ENCODE data around the gene MTCP1. TPM values are rescaled to one million over a fixed set of nuclear protein-coding genes. Genes with fewer than 3 reads are reported as not detected.

MTCP1 gene
- total and polyA plus RNA-seq, 4 donors = 7.6 to 60.2 (median 13.6) TPM

DNA sequence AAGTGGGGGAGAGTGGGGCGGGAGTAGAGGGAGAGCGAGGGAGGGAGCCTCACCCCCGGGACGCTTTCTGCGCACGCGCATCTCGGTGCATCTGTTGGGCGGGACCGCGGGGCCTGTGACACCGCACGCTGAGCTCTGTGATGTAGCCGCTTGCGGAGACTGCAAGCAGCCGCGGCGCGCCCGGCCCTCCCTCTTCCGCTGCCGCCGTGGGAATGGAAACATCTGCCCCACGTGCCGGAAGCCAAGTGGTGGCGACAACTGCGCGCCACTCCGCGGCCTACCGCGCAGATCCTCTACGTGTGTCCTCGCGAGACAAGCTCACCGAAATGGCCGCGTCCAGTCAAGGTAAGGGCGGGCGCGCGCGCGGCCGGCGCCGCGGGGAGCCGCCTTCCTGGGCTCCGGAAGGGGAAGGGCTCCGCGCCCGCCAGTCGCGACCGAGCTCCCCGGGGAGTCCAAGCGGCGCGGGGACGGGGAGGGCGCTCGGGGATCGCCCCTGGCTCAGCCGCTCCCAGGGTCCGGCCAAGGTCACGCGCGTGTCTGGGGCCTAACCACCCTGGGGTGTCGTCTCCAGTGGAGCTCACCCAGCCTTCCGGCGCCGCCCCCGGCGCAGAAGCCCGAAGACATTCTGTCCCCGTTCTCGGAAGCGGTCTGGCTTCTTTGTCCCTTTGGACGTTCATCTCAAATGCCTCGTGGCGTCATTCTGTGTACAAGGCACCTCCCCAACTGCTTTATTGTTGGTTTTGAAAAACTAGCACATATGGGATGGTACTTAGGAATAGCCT is 44.0 kb downstream of the MTCP1 start, which contains the start of gene FUNDC2:
FUNDC2 (plus strand) TSS at position 118 of the 782 bp plus-strand sequence; CDS start at position 213, 95 bp downstream.
- Histone ChIP-seq H3K27me3 (ENCODE audit: control insufficient read depth in 3 of 3, insufficient read depth in 3 of 3, low read length in 2 of 3) (no peaks in the 10 kb centered on the region), H3K36me3 (ENCODE audit: control insufficient read depth in 4 of 4, insufficient read depth in 4 of 4, low read length in 4 of 4) (no peaks in the 10 kb centered on the region), H3K27ac (ENCODE audit: low read depth in 1 of 2, low read length in 1 of 2) (peak within 1 kb of the TSS; percentile 97 to 100), H3K4me3 (peak within 1 kb of the TSS; percentile 64), H3K9ac (ENCODE audit: insufficient read depth in 1 of 2, low read length in 2 of 2) (peak within 1 kb of the TSS; percentile 60 to 98), H3K9me3 (ENCODE audit: control insufficient read depth in 4 of 4, insufficient read depth in 3 of 4, low read length in 3 of 4) (peaks cover 0 to 3% (median 1%) of the 10 kb centered on the region in 4 donors), H3K4me1 (ENCODE audit: control insufficient read depth in 5 of 5, insufficient read depth in 5 of 5, low read length in 5 of 5) (peaks cover 0 to 2% (median 0%) of the 10 kb centered on the region in 5 donors)
- peak; percentile 90 for ATAC-seq (ENCODE audit: insufficient read depth, low FRiP score)
- DNase-seq = peak; percentile 96
- TF ChIP-seq, protein P1, sequence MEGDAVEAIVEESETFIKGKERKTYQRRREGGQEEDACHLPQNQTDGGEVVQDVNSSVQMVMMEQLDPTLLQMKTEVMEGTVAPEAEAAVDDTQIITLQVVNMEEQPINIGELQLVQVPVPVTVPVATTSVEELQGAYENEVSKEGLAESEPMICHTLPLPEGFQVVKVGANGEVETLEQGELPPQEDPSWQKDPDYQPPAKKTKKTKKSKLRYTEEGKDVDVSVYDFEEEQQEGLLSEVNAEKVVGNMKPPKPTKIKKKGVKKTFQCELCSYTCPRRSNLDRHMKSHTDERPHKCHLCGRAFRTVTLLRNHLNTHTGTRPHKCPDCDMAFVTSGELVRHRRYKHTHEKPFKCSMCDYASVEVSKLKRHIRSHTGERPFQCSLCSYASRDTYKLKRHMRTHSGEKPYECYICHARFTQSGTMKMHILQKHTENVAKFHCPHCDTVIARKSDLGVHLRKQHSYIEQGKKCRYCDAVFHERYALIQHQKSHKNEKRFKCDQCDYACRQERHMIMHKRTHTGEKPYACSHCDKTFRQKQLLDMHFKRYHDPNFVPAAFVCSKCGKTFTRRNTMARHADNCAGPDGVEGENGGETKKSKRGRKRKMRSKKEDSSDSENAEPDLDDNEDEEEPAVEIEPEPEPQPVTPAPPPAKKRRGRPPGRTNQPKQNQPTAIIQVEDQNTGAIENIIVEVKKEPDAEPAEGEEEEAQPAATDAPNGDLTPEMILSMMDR (IDR thresholded peaks at IDR 0.05; ENCODE audit: control extremely low read depth, extremely low read depth) = no peak
- 0 to 35% methylated on average over 20 to 82 of the region's 82 CpGs for WGBS, 2 donors

DNA sequence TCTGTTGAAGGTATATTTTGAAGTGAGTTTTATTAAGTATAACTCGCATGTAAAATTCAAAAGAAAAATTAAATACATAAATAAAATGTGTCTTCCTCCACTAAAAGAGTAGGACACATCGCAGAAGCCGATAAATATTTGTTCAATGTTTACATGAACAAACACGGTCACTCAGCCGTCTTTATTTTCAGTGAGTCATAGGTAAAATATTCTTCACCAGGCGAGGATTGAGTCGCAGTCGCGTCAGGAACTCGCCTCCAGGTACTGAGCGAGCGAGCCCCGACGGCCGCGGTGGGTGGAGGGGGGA is 44.6 kb downstream of the MTCP1 start:
- TF ChIP-seq, protein P1 (IDR thresholded peaks at IDR 0.05; ENCODE audit: control extremely low read depth, extremely low read depth) = no peak
- Histone ChIP-seq H3K4me3 (no peak overlapping the region), H3K9me3 (ENCODE audit: control insufficient read depth in 4 of 4, insufficient read depth in 3 of 4, low read length in 3 of 4) (peaks cover 0 to 3% (median 1%) of the 10 kb centered on the region in 4 donors), H3K9ac (ENCODE audit: insufficient read depth in 1 of 2, low read length in 2 of 2) (peak overlapping the region; percentile 12 to 81), H3K27ac (ENCODE audit: low read depth in 1 of 2, low read length in 1 of 2) (peak overlapping the region; percentile 83 to 97), H3K4me1 (ENCODE audit: control insufficient read depth in 5 of 5, insufficient read depth in 5 of 5, low read length in 5 of 5) (peaks cover 0 to 2% (median 0%) of the 10 kb centered on the region in 5 donors), H3K36me3 (ENCODE audit: control insufficient read depth in 4 of 4, insufficient read depth in 4 of 4, low read length in 4 of 4) (no peaks in the 10 kb centered on the region), H3K27me3 (ENCODE audit: control insufficient read depth in 3 of 3, insufficient read depth in 3 of 3, low read length in 2 of 3) (no peaks in the 10 kb centered on the region)
- no peak for ATAC-seq (ENCODE audit: insufficient read depth, low FRiP score)
- no peak for DNase-seq
- 0 to 39% methylated on average over 14 to 16 of the region's 16 CpGs for WGBS, 2 donors

DNA sequence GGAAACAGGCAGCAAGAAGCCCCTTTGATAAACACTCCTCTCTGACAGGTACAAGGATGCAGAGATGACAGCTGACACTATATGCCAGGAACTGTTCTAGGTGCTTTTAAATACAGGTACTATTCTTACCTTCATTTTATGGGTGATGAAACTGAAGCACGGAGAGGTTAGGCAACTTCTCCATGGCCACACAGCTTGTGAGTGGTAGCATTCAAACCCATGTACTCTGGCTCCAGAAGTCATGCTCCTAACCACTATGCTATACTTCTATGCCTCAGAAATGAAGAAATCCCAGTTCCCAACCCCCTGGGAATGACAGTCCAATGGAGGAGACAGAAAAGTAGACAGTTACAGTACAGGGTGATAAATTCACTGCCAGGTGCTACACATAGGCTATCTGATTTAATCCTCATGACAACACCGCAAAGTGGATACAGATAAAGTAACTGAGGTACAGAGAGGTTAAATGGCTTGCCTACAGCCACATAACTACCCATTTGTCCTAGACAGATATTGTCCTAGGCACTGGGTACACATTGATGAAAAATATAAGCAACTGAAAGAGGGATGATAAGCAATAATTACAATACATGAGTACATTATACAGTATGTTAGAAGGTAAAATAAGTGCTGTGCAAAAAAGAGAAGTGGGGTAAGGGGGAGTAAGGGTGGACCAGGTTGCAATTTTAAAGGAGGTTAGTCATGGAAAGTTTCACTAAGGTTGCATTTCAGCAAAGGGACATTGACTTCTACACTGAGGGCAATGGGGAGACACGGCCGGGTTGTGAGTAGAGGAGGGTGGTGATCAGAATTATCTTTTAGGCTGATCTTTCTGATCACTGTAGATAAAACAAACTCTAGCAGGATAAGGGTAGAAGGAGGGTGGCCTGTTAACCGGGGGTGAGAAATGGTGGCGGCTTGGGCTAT is 46.8 kb downstream of the MTCP1 start:
- no peak overlapping the region for H3K9ac ChIP-seq (ENCODE audit: insufficient read depth in 1 of 2, low read length in 2 of 2)
- H3K27ac ChIP-seq (ENCODE audit: low read depth in 1 of 2, low read length in 1 of 2) = no peak overlapping the region
- peaks cover 0 to 2% (median 0%) of the 10 kb centered on the region in 5 donors for H3K4me1 ChIP-seq (ENCODE audit: control insufficient read depth in 5 of 5, insufficient read depth in 5 of 5, low read length in 5 of 5)
- no peaks in the 10 kb centered on the region for H3K27me3 ChIP-seq (ENCODE audit: control insufficient read depth in 3 of 3, insufficient read depth in 3 of 3, low read length in 2 of 3)
- peaks cover 0 to 3% (median 1%) of the 10 kb centered on the region in 4 donors for H3K9me3 ChIP-seq (ENCODE audit: control insufficient read depth in 4 of 4, insufficient read depth in 3 of 4, low read length in 3 of 4)
- H3K4me3 ChIP-seq = no peak overlapping the region
- DNase-seq (no peak), ATAC-seq (ENCODE audit: insufficient read depth, low FRiP score) (no peak)
- no peaks in the 10 kb centered on the region for H3K36me3 ChIP-seq (ENCODE audit: control insufficient read depth in 4 of 4, insufficient read depth in 4 of 4, low read length in 4 of 4)
- TF ChIP-seq, protein P1 (IDR thresholded peaks at IDR 0.05; ENCODE audit: control extremely low read depth, extremely low read depth) = no peak
- 83 to 85% methylated on average over 6 of the region's 6 CpGs for WGBS, 2 donors

All from lung (tissue), 12 donors.